HepG2 (cell line): ENCODE results near the gene TACC2.

Experiments used
- ARNT ChIP-seq: fragments of 450-650 bp; IDR thresholded peaks from 2 replicates; pipeline ENCODE4 v1.6.1; 2017
- IKZF1 ChIP-seq: fragments of 450-650 bp; IDR thresholded peaks from 2 replicates; pipeline ENCODE4 v1.7.1; 2016
- JUND ChIP-seq: sonication (generic); formaldehyde crosslinking; IDR thresholded peaks from 2 replicates; pipeline ENCODE4 v1.8.0; 2022; ENCODE audit warnings: mild to moderate bottlenecking, missing genetic modification reagents
- NFYB ChIP-seq: sonication (generic); formaldehyde crosslinking; IDR thresholded peaks from 2 replicates; pipeline ENCODE4 v1.4.0; 2020; ENCODE audit warnings: missing genetic modification reagents
- TF ChIP-seq, protein P1 (sequence below): sonication (generic); formaldehyde crosslinking; IDR thresholded peaks from 2 replicates; pipeline ENCODE4 v1.8.0; 2022; ENCODE audit warnings: low read depth, missing genetic modification reagents

DNA sequence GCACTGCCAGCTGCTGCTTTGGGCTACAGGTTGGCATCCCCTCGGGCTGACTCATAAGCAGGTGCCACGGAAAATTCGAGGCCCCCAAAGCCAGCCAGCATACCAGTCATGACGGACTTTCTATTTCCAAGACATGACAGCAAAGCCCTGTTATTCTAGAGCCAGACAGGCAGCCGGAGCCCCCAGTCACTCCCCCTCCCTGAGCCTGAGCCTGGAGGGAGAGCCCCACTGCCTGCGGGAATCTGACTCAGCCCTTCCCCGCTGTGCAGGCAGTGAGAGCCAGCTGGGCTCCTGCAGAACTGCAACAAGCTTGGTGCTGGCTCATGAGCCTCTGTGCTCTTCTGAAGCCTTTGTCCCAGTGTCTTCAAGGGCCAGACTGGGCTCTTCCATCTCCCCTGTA is 297.9 kb downstream of the TACC2 start:
- TF ChIP-seq ARNT, result no peak
- TF ChIP-seq IKZF1, result no peak
- TF ChIP-seq, protein P1, sequence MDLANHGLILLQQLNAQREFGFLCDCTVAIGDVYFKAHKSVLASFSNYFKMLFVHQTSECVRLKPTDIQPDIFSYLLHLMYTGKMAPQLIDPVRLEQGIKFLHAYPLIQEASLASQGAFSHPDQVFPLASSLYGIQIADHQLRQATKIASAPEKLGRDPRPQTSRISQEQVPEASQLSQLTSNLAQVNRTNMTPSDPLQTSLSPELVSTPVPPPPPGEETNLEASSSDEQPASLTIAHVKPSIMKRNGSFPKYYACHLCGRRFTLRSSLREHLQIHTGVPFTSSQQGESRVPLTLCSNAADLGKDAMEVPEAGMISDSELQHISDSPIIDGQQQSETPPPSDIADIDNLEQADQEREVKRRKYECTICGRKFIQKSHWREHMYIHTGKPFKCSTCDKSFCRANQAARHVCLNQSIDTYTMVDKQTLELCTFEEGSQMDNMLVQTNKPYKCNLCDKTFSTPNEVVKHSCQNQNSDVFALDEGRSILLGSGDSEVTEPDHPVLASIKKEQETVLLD, result no peak
- TF ChIP-seq NFYB (CRISPR knock-in tag), result no peak
- TF ChIP-seq JUND (CRISPR knock-in tag), result no peak
